Neural progenitor cell (in vitro differentiated cells): Measurements from ENCODE around the gene DNAH7.

Source experiments
- CTCF ChIP-seq: fragments of 200-600 bp; sonication (generic); IDR thresholded peaks from 2 replicates; pipeline ENCODE4 v1.5.1; 2017; ENCODE audit warnings: antibody characterized with exemption, mild to moderate bottlenecking
- EZH2 ChIP-seq: fragments of 200-600 bp; sonication (generic); IDR thresholded peaks from 2 replicates; pipeline ENCODE4 v1.6.1; 2017; ENCODE audit warnings: antibody characterized with exemption, mild to moderate bottlenecking, moderate library complexity

DNA sequence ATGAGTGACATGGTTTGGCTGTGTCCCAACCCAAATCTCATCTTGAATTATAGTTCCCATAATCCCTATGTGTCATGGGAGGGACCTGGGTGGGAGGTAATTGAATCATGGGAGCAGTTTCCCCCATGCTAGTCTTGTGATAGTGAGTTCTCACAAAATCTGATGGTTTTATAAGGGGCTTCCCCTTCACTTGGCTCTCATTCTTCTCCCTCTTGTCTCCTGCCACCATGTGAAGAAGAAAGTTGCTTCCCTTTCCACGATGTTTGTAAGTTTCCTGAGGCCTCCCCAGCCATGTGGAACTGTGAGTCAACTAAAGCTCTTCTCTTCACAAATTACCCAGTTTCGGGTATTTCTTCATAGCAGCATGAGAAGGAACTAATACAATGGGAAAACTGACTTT is 14.0 kb downstream of the DNAH7 start:
- TF ChIP-seq CTCF = no peak
- TF ChIP-seq EZH2 = no peak
